Mucosa of gallbladder (tissue), 1 donor: ENCODE data around the gene TXNL4B. TPM values are rescaled to one million over a fixed set of nuclear protein-coding genes. Genes with fewer than 3 reads are reported as not detected.
A peak's percentile ranks its signal among the peaks of the same experiment; 100 is the strongest.
"Not testable (repeated sequence)": the region's sequence is repeated elsewhere in the genome, so short reads cannot be mapped to it uniquely, and the experiment has no call there.

Source experiments
- DNase-seq: peaks from one replicate; pipeline ENCODE4 v3.0.0-alpha.2; 2020; ENCODE audit warnings: low spot score
- total RNA-seq: library from RNA; stranded (reverse); gene quantifications from one replicate; pipeline ENCODE4 v1.2.1, GENCODE V29; 2021
- donor health status: DM: no; HTN: no; CAD: no.

Gene TXNL4B
- total RNA-seq, 1 donor from 2014 or later, result 14.0 TPM

DNA sequence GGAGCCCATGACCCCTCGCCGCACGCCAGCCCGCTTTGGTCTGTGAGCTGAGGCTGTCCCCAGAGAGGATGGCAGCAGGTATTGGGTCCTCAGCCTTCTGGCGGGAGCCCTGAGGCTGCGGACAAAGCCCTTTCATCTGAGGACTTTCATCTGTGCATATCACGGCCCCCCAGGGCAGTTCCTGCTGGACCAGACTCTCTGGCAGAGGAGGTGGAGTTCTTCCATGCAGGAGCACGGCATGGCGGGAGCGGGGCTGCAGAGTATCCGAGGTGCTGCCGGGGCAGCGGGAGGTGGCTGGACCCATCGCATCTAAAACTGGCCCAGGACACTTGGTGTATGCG, 19.0 kb upstream of the TXNL4B start:
- DNase-seq, result no peak

DNA sequence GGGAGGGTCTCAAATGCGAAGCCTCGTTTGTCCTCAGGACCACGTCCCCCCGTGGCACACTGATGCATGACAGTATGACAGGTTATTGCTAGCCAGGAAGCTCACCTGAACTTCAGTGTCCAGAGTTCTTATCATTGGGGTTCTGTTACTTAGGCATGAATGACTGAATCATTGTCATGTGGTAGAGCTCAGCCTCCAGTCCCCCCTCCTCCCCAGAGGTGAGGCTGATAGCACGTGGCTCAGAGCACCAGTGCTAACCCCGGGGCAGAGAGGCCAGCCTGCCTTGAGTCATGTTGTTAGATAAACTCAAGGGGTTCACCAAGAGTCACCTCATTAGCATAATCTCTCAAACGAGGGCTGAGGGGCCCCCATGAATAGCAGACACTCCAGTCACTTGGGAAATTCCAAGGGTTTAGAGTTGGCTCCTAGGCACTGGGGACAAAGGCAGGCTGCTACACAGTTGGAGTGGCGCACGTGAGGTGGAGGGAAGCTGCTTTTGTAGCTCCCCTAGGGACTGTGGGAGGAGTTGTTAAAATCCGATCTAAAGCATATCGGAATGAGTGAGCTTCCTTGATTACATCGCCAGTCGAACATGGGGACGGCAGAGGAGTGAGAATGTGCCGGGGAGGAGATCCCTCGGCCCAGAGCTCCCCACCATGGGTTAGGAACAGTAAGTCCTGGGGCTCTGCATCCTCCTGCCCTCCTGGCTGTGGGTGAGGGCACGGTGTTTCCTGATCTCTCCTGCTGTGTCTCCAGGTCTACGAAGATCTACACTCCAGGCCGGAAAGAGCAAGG, 18.4 kb upstream of the TXNL4B start:
- DNase-seq, result no peak

DNA sequence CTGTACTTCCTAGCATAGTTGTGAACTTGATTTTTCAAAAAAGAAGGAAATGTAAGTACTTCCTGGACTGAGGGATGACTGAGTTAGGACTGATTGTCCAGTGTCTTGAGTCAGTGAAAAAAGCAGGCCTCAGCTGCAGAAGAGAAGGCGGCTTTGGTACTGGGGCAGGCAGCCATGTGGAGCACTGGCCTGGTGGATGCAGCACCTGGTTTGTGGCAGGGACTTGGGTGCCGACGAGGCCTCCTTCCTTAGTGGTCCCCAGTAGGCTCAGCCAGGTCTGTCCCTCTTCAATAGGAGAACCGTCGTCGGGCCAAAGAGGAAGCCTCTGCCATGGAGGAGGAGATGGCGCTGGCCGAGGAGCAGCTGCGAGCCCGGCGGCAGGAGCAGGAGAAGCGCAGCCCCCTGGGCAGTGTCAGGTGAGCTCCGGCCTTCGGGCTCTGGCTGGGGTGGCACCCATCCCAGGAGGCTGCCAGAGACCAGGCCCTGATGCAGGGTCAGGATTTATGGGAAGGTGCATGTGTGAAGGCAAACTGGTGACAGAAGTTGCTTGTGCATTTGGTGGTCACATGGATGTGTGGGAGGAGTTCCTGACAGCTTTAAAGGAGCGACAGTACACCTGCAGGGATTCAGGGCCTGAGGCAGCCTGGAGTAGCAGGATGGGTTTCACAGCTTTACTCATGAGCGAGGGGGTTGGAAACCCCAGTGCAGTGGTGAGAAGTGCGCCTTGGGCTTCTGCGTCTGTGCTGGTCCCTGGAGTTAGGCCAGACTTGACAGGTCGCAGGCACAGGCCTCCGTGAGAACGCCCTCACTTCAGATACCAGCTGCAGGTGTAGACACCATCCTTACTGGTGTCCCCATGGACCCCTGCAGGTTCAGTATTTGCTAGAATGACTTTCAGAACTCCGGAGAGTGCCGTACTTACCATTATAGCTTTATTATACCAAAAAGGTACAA, 17.5 kb upstream of the TXNL4B start:
- DNase-seq, result no peak

DNA sequence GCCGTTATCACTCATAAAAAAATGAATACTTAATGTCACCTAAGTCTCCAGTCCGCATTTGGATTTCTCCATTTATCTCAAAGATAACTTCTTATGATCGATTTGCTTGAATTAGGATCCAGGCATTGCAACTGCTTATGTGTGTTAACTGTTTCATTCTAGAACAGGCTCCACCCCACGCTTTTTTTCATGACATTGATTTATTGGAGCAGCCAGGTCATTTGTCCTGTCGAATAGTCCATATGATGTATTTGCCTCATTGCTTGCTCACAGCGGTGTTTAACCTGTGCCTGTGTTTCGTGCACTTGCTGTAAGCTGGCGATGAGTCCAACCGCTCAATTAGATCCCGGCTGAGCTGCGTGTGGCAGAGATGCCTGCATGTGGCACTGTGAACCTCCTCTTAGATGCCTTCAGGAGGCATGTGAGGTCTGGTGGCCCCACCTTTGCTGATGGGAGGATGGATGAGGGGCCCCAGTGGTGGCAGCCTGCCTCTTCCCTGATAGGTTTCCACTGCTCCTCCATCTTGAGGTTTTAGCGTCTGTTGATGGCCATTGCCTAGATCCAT, 16.6 kb upstream of the TXNL4B start:
- DNase-seq, result no peak

DNA sequence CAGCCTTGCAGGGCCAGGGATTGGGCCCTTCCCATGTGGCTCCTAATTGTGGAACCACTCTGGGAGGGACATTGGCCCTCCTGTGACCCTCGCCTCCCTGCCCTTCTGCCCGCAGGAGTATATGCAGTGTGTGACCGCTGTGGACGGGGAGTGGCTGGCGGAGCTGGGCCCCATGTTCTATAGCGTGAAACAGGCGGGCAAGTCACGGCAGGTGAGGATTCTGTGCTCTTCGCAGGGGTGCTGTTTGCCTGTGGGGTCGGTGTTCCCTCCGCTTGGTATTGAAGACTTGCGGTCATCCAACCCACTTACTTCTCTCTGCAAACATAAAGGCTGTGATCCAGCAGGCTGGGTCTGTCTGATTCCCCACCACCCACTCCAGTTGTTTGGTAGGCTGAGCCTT, 15.9 kb upstream of the TXNL4B start:
- DNase-seq, result no peak

DNA sequence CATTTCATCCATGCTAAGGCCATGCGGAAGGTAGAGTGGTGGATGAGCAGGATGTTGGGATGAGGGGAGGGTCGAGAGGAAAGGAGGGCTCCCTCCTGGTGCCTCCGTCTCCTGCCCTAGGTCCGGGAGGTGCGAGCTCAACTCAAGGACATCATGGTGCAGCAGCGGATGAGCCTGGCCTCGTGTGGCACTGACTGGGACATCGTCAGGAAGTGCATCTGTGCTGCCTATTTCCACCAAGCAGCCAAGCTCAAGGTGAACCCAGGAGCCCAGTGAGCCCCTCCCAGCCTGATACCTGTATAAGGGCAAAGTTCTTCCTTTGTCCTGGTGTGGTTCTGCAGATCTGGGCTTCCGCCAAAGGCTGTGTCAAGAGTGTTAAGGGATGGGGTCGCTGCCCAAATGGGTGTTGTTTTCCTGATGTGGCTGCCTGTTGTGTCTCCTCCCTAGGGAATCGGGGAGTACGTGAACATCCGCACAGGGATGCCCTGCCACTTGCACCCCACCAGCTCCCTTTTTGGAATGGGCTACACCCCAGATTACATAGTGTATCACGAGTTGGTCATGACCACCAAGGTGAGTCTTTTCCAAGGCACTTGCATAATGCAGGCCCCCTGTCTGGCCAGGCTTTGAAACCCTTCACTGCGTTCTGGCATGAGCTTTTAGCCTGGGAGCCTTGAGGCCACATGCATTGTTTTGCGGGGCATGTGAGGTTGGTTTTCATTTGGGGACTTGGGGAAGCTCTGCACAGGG, 15.1 kb upstream of the TXNL4B start:
- no peak for DNase-seq

DNA sequence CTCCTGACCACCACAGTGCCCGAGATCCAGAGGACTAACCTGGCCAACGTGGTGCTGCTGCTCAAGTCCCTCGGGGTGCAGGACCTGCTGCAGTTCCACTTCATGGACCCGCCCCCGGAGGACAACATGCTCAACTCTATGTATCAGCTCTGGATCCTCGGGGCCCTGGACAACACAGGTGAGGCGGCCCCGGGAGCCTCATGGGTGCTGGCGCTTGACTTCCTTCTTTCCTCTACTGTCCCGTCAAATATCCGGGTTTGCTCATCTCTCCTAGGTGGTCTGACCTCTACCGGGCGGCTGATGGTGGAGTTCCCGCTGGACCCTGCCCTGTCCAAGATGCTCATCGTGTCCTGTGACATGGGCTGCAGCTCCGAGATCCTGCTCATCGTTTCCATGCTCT, 14.0 kb upstream of the TXNL4B start:
- no peak for DNase-seq

DNA sequence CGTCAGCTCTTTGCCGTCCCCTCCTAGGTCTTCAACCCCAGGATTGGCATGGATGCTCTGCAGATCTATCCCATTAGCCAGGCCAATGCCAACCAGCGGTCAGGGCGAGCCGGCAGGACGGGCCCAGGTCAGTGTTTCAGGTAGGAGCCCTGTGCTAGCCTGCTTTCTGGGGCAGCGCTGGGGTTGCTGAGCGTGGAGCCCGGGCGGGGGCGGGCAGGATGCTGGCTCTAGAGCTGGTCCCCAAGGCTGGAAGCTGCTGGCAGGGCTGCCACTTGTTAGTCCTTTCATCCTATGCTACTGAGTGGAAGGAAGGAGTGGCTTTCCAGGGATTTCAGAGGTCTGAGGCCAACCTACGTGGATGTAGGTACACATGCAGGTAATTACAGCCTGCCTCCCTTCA, 12.6 kb upstream of the TXNL4B start:
- no peak for DNase-seq

DNA sequence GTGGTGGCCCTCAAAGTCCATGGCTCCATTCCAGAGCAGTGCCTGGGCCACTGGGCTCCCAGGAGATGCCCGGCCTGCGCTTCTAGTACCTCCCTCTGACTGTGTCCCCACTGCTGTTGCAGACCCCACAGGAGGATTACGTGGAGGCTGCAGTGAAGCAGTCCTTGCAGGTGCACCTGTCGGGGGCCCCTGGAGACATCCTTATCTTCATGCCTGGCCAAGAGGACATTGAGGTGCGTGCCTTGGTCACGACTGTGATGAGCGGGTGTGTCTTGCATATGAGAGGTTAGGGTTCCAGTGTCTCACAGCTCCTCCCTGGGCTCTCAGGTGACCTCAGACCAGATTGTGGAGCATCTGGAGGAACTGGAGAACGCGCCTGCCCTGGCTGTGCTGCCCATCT, 11.5 kb upstream of the TXNL4B start:
- no peak for DNase-seq

DNA sequence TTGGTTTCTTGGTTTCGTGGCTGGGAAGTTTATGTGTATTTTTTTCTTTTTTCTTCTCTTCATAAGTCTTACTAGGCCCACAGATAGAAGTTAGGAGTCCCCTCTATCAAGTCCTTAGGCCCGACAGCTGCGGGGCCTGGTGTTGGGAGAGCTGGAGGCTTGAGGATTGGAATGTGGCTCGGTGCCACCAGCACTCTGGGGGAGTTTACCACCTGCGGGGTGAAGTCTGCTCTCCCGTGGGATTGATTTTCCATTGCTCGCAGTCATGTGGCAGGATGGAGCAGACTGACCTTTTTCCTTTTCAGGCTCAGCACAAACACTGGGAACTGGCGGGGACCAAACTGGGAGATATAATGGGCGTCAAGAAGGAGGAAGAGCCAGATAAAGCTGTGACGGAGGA, 7.8 kb upstream of the TXNL4B start:
- DNase-seq, result no peak

DNA sequence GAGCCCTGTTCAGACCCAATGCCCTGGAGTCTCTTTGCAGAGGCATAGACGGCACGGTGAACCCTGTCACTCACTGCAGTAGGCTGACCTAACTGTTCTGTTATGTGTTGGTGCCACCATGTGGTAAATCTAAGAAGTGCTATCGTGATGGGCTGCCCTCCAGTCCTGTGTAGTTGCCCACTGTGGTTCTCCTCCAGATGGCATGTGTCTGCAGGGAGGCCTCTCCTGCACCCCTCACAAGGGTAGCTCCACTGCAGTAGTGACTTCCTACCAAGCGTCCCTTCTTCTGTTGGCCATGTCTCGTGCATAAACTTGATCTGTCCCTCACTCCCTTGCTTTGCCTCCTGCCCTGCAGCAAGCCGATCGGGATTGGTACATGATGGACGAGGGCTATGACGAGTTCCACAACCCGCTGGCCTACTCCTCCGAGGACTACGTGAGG, 6.0 kb upstream of the TXNL4B start:
- DNase-seq, result peak; percentile 30

DNA sequence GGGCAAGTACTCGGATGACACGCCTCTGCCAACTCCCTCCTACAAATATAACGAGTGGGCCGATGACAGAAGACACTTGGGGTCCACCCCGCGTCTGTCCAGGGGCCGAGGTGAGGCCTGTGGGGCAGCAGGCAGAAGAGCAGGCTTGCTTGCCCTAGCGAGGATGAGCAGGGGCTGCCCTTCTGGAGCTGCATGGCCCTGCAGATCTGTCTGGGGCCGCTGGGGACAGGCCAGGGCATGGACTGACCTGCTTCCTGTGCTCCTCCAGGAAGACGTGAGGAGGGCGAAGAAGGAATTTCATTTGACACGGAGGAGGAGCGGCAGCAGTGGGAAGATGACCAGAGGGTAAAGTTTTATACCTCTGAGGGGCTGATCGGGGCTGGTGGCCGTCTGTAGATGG, 5.5 kb upstream of the TXNL4B start:
- DNase-seq, result no peak

DNA sequence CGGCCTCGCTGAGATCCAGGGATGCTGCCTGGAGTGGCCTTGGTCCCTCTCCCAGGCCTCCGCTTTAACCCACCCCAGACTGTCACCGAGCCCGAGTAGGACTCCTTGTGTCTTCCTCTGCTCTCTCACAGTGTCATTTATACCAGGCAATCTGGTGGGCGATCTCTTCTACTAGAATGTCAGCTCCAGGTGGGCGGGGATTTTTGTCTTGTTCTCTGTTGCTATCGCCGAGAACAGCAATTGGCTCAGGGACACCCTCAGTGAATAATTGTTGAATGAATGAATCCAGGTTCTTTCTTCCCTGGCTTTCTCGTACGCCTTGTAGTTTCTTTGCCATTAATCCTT, 818 bp upstream of the TXNL4B start:
- DNase-seq, result no peak

DNA sequence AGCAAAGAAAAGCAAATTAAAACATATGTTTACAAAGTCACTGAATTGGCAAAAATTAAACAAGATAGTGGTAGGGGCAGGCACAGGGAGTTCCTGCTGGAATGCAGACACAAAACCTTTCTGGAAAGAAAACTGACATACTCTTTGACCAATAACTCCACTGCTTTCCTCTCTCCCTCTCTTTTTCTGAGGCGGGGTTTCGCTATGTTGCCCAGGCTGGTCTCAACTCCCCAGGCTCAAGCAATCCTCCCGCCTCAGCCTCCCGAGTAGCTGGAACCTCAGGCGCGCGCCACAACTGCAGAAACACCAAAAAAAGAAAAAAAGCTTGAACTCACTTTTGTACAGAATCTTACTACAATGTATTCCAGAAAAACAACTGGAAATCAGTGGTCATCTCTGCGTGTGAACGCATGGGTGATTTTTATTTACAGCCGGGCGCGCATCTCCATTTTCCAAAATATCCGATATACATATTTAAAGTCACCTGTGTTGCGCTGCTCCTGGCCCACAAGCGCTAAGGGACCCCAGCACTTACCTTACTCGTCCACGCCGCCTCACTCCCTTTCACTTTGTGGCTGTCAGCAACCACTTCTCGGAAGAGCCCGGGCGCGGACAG, 480 bp downstream of the TXNL4B start:
- no peak for DNase-seq

DNA sequence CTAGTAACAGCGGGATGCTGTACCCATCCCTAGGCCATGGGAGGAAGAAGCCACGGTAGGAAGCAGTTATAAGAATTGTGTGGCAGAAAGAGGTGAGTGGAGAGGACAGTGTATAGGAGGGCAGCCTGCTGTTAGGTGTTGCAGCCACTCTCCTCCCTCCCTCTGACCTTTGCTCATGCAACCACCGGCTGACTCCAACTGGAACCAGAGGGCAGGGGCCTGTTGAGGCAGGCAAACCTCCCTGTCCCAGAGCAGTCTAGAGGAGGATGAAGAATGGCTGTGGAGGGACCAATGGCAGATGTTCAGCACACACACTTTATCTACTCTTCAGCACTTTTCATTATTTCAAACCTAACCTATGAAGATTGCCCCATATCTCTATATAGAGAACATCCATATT, 2.2 kb downstream of the TXNL4B start:
- no peak for DNase-seq

DNA sequence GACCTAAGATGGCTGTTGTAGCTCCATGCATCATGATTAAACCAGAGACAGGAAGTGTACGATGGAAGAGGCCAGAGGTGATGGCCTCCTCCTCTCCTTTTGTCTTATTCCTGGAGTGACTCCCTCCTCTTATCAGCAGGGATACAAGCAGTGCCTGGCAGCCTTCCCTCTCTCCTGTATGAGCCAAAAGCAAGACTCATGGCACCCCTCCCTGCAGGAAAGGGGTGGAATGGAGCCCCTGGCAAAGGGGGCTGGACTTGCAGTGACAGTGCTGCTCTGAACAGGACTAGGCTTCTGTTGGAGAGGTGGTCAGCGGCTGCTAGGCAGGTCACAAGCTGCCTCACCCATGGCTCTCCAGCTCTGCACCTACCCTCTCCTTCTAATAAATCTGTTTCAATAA, 8.4 kb downstream of the TXNL4B start:
- no peak for DNase-seq

DNA sequence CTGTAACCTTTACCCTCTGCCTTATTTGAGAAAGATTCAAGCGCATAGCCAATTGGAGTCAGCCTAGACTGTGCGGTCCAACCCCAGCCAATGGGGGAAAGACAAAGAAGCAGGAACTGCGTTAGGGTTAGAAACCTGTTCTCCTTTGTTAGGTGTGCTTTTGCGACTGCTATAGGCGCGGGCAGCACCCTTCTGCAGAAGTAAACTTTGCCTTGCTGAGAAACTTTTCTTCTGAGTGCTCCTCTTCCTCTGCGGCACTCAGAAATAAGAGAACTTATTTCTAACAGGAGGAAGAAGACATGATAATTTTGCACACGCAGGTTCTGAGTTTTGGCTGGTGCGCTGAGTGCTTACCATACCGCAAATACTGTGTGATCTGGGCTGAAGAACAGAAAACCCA, 9.0 kb downstream of the TXNL4B start:
- no peak for DNase-seq

DNA sequence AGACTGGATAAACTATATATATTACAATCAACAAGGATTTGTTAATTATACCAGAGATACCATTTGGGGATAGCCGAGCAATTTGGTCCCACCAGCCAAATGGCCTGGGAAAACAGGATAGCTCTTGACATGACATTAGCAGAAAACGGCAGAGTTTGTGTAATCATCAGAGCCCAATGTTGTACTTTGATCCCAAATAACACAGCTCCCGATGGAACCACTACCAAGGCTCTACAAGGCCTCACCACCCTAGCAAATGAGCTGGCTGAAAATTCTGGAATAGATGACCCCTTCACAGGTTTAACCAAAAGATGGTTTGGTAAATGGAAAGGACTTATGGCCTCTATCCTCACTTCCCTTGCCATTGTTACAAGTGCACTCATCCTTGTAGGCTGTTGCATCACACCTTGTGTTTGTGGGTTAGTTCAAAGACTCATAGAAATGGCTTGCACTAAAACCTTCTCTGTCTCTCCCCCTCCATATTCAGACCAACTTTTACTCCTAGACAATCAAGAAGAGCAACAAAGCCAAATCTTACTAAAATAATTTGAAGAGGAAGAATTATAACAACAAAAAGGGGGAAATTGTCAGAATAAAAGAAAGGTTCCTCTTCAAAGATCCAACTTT, 9.5 kb downstream of the TXNL4B start:
- no peak for DNase-seq

DNA sequence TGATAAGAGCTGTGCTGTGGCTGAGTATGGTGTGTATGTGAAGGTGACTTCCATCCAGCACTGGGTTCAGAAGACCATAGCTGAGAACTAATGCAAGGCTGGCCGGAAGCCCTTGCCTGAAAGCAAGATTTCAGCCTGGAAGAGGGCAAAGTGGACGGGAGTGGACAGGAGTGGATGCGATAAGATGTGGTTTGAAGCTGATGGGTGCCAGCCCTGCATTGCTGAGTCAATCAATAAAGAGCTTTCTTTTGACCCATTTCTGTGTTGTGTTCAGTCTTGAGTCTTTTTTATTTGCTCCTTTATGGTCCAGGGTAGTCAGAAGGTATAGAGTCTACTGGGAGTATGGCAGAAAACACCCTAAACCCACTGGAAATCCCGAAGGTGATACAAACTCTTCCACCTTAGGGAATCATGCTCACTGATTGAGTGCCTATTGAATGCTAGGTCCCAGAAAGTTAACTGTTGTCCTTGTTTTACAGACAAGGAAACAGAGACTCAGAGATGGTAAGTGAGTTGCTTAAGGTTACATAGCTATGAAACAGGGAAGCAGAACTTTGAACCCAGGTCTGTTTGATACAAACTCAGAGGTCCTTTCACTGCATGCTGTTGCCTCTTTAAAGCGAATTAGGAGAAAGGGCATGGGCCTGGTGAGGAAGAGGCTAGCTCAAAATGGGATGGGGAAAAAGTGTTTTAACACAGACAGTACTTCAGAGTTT, 16.3 kb downstream of the TXNL4B start:
- DNase-seq, result not testable (repeated sequence)

DNA sequence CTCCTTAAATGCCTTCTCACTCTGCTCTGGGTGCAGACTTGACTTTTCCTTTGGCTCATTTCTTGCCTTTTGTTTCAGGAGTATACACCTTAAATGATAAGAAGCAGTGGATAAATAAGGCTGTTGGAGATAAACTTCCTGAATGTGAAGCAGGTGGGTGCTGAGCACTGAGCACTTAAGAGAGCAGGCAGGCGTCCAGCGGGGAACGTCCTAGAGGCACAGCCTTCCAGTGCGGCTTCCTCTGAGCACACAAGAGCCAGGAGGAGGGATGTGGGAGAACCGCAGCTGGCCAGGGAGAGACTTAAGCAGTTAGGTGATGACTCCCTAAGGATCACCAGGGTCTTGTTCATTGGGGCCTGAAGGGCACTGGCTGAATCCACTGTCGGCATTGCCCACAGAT, 18.4 kb downstream of the TXNL4B start:
- not testable (repeated sequence) for DNase-seq
